Measurements from ENCODE around the gene GRHL1. TPM values are rescaled to one million over a fixed set of nuclear protein-coding genes. Genes with fewer than 3 reads are reported as not detected.
A peak's percentile ranks its signal among the peaks of the same experiment; 100 is the strongest.

GRHL1 gene
- total and polyA plus RNA-seq, 9 of the 15 experiments (the other 6 are each of a cell fraction or from before 2014, with no cell fraction given), result 1.7 to 6.1 (median 4.7) TPM

GRCh38 chr2:10028988-10029874, 77.7 kb downstream of the GRHL1 start (continued):
- TF ChIP-seq ZNF224 (CRISPR knock-in tag; IDR thresholded peaks at IDR 0.05) (0 out of 2 replicates have a peak, but pooled peaks have one; percentile 29), YY1 (IDR thresholded peaks at IDR 0.05; ENCODE audit: borderline replicate concordance in 1 of 3, control insufficient read depth in 1 of 3, extremely low read depth in 1 of 3, insufficient read depth in 3 of 3, insufficient read length in 1 of 3, insufficient replicate concordance in 2 of 3, low read depth in 1 of 3, low read length in 2 of 3) (peak in 1 of 3 experiments; percentile 55), CTBP1 (IDR thresholded peaks at IDR 0.05; ENCODE audit: borderline replicate concordance) (peak; percentile 60; the same call in 1 of the 2 replicates), MGA (IDR thresholded peaks at IDR 0.05) (peak; percentile 73), GABPB1 (CRISPR knock-in tag; IDR thresholded peaks at IDR 0.05) (0 out of 2 replicates have a peak, but pooled peaks have one; percentile 1), ZNF395 (CRISPR knock-in tag; IDR thresholded peaks at IDR 0.05) (peak; percentile 60; the same call in 1 of the 2 replicates), E4F1 (CRISPR knock-in tag; IDR thresholded peaks at IDR 0.05; ENCODE audit: borderline replicate concordance) (no peak)

Data from K562 (cell line).